Astrocyte of the cerebellum (primary cell): ENCODE results near the gene BORCS5.

ENCODE experiments used
- DNase-seq: peaks from one replicate; pipeline ENCODE4 v3.0.0-alpha.2; 2011; ENCODE audit warnings: low read depth
- H3K4me3 ChIP-seq: 2 replicates; pipeline ENCODE4 v1.5.1; 2011; ENCODE audit warnings: mild to moderate bottlenecking, low read depth, low read length, moderate library complexity
- in situ Hi-C: cut with HindIII; loops from 2 replicates; pipeline ENCODE4 v1.10.0; 2017; ENCODE audit warnings: low sequenced_read_pairs
- TF ChIP-seq, protein P1 (sequence below): IDR thresholded peaks from 2 replicates; pipeline ENCODE4 v1.5.1; 2012; ENCODE audit warnings: low read length, low read depth, moderate library complexity, mild to moderate bottlenecking; ENCODE audit errors: missing control alignments

The BORCS5 gene

DNA sequence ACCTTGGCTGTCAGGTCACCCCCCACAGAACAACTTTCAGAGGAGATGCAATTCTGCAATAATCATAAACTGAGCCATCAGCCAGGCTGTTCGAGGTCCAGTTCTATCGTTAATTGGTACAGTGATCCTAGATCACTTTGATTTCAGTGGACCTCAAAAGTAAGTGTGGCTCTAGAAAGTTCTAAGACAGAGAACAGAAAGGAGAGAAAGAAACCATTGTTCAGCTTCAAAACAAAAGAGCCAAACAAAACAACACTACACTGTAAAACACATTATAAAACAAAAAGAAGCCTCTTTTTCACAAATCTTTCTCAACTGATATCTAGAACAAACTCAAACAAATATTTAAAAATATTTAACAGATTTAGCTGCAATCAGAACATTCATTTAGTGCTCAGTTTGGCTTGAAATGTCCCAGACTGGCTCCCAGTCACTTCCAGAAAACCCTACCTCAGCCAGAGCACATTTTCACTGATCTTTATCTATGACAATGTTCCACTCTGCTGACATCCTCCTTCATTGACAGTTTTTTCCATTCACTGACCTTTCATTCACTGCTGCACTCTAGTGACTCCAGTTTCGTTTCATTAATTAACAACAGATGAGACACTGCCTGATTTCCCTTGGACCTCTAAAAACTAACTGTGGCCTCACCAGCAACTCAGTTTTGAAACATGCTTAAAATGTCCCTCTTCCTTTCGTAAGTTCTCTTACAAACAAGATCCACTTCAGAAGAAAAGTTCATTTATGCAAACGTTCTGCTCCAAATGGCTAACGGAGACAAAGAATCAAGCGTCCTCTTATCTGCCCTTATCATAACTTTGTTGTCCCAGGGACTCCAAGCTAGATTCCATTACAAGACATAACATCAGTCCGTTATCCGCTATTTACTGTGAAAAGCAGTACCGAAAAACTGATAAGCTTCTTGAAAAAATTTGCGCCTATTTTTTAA, 148.9 kb downstream of the BORCS5 start:
- no peak overlapping the region for H3K4me3 ChIP-seq
- no peak for DNase-seq
- TF ChIP-seq, protein P1, sequence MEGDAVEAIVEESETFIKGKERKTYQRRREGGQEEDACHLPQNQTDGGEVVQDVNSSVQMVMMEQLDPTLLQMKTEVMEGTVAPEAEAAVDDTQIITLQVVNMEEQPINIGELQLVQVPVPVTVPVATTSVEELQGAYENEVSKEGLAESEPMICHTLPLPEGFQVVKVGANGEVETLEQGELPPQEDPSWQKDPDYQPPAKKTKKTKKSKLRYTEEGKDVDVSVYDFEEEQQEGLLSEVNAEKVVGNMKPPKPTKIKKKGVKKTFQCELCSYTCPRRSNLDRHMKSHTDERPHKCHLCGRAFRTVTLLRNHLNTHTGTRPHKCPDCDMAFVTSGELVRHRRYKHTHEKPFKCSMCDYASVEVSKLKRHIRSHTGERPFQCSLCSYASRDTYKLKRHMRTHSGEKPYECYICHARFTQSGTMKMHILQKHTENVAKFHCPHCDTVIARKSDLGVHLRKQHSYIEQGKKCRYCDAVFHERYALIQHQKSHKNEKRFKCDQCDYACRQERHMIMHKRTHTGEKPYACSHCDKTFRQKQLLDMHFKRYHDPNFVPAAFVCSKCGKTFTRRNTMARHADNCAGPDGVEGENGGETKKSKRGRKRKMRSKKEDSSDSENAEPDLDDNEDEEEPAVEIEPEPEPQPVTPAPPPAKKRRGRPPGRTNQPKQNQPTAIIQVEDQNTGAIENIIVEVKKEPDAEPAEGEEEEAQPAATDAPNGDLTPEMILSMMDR: no peak
- in situ Hi-C loops: no loop called here

DNA sequence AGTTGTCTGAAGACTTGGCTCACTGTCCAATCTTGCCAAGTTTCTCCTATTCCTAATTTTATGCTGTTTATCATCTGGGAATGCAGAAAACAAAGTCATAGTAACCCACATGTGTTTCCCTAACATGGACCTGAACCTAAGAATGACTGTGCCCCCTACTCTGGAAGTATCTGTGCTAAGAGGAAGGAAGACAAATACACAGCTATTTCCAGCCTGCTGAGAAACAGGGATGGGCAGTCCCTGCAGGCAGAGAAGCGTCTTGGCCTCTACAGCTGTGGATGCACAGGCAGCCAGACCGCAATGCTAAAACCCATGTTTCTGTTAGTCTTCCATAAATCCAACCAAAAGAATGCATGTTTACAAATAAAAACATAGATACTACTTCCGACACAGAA, 149.6 kb downstream of the BORCS5 start:
- in situ Hi-C loops: no loop called here
- H3K4me3 ChIP-seq: no peak overlapping the region
- TF ChIP-seq, protein P1: no peak
- no peak for DNase-seq

GRCh38 chr12:12507121-12507520, 150.2 kb downstream of the BORCS5 start:
- TF ChIP-seq, protein P1: no peak
- in situ Hi-C loops: no loop called here
- no peak overlapping the region for H3K4me3 ChIP-seq
- DNase-seq: no peak

DNA sequence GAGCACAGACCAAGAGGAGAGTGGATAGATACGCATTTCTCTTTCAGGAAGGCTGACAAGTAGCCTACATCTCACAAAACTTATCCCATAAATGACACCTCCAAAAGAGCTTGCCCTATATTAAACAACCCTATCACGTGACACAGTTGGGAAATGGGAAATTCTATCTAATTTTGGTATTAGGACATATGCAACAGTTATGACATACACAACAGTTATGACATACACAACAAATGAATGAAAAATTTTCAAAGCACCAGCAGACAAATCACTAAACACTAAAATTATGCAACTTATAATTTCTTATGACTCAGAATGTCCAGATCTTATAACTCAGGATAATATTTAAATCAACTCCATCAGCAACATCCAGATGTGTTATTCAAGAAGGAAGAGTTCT, 151.7 kb downstream of the BORCS5 start:
- no peak for DNase-seq
- no peak overlapping the region for H3K4me3 ChIP-seq
- in situ Hi-C loops: no loop called here
- TF ChIP-seq, protein P1: no peak

DNA sequence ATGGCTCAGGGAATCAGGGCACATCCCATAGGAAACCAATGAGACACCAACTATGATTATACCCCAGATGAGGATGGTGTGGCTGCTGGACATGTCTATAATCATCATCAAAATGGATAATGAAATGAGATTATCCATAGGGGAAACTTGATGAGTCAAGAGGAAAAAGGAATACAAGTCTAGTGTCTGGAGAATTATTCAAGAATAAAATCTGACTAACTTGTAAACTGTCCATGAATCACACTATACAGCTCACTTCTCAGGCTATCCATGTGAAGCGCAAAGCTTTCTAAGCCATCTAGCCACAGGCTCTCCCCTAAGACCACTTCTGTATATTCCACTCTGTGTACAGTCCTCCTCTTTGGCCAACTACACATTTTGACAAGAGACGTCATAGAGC, 153.3 kb downstream of the BORCS5 start:
- TF ChIP-seq, protein P1: no peak
- no peak overlapping the region for H3K4me3 ChIP-seq
- in situ Hi-C loops: no loop called here
- DNase-seq: no peak

DNA sequence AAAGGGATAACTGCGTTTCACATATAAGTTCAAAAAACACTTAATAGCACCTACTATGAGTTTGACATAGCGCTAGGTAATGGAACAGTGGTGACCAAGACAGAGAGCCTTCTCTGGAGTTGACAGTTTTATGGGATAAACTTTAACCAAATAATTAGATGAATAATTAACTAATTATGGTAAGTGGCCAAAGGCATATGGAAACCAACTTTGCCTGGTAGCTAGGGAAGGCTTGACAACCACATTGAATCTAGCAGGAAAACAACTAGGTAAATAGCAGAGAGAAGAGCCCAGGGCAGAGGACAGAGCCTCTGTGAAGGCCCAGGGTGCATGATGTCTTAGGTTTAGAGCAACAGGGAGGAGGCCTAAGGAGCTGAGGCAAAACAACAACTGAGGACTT, 153.7 kb downstream of the BORCS5 start:
- in situ Hi-C loops: no loop called here
- no peak for DNase-seq
- H3K4me3 ChIP-seq: no peak overlapping the region
- TF ChIP-seq, protein P1: no peak
